B cell (primary cell): ENCODE data around the gene GET4. TPM values are rescaled to one million over a fixed set of nuclear protein-coding genes. Genes with fewer than 3 reads are reported as not detected.

Source experiments
- ATAC-seq: fragments of 200-7000 bp; cut with Tn5 transposase; one replicate; pipeline ENCODE4 v1.10.0; 2021; ENCODE audit warnings: low read depth, mild to moderate bottlenecking, moderate number of reproducible peaks, moderate library complexity
- CTCF ChIA-PET: fragments of 350-600 bp; sonication (Branson Sonifier 250); formaldehyde crosslinking; loops from one replicate; lab custom pipeline; 2021; ENCODE audit warnings: antibody characterized with exemption, inconsistent platforms; lab: Charles Lee
- POLR2A ChIA-PET: fragments of 350-600 bp; sonication (Branson Sonifier 250); formaldehyde crosslinking; loops from one replicate; lab custom pipeline; 2021; ENCODE audit warnings: antibody characterized with exemption; lab: Charles Lee
- DNase-seq: peaks from one replicate; pipeline ENCODE4 v3.0.0; 2013
- H2AFZ ChIP-seq: 2 replicates; pipeline ENCODE4 v1.6.1; 2012; ENCODE audit warnings: mild to moderate bottlenecking, low read depth, low read length; ENCODE audit not compliant: insufficient read depth, poor library complexity, severe bottlenecking
- H3K27ac ChIP-seq, 2 donors: 1 replicate in 1 of 2; 2 replicates in 1 of 2; pipeline ENCODE4 v1.5.1; 2012 to 2013; ENCODE audit warnings: low read length in 2 of 2, mild to moderate bottlenecking in 2 of 2, moderate library complexity in 1 of 2
- H3K27me3 ChIP-seq, 4 experiments: fragments of 200-600 bp in 1 of 4; sonication (generic) in 1 of 4; replicated peaks in 1 of 4; 1 replicate in 2 of 4; 2 replicates in 2 of 4; pipeline versions ENCODE4 v1.6.1 to v1.7.0; 2013 to 2016; ENCODE audit warnings: low read length in 3 of 4, mild to moderate bottlenecking in 2 of 4, mixed read lengths in 1 of 4, moderate library complexity in 1 of 4; ENCODE audit not compliant: insufficient read depth in 4 of 4, control insufficient read depth in 3 of 4; ENCODE audit errors: control extremely low read depth in 1 of 4
- H3K36me3 ChIP-seq, 2 experiments: replicated peaks in 1 of 2; 1 replicate in 1 of 2; 2 replicates in 1 of 2; pipeline versions ENCODE4 v1.6.1 to v1.7.1; 2013; ENCODE audit warnings: low read length in 1 of 2; ENCODE audit not compliant: insufficient read depth in 2 of 2, control insufficient read depth in 1 of 2; ENCODE audit errors: control extremely low read depth in 1 of 2, extremely low read depth in 1 of 2
- H3K4me1 ChIP-seq, 2 donors: fragments of 200-600 bp in 1 of 2; sonication (generic) in 1 of 2; 1 replicate in 1 of 2; 2 replicates in 1 of 2; pipeline versions ENCODE4 v1.5.1 to v1.6.1; 2013 to 2017; ENCODE audit warnings: low read length in 2 of 2; ENCODE audit not compliant: control insufficient read depth in 2 of 2, insufficient read depth in 2 of 2
- H3K4me2 ChIP-seq: replicated peaks from 2 replicates; pipeline ENCODE3; 2012; ENCODE audit warnings: mild to moderate bottlenecking, low read depth, low read length; ENCODE audit not compliant: poor library complexity, severe bottlenecking
- H3K4me3 ChIP-seq, 5 experiments: fragments of 200-600 bp in 1 of 5; sonication (generic) in 1 of 5; 1 replicate in 3 of 5; 2 replicates in 2 of 5; pipeline versions ENCODE4 v1.5.1 to v1.7.0; 2011 to 2016; ENCODE audit warnings: low read length in 4 of 5, mild to moderate bottlenecking in 4 of 5, low read depth in 2 of 5, control low read depth in 1 of 5, moderate library complexity in 1 of 5; ENCODE audit not compliant: insufficient read depth in 1 of 5; ENCODE audit errors: control extremely low read depth in 1 of 5, extremely low read depth in 1 of 5
- H3K79me2 ChIP-seq: fragments of 200-600 bp; sonication (generic); one replicate; pipeline ENCODE4 v1.6.0; 2016; ENCODE audit warnings: low read length; ENCODE audit not compliant: control insufficient read depth, insufficient read depth
- H3K9ac ChIP-seq: fragments of 200-600 bp; sonication (generic); 2 replicates; pipeline ENCODE4 v1.6.1; 2017; ENCODE audit warnings: mild to moderate bottlenecking, low read length, moderate library complexity
- H3K9me3 ChIP-seq, 3 donors: one replicate each; pipeline versions ENCODE4 v1.6.1 to v1.7.1; 2013; ENCODE audit warnings: low read length in 2 of 3; ENCODE audit not compliant: control insufficient read depth in 2 of 3, insufficient read depth in 1 of 3; ENCODE audit errors: control extremely low read depth in 1 of 3
- H4K20me1 ChIP-seq: 2 replicates; pipeline ENCODE4 v1.6.0; 2012; ENCODE audit warnings: mild to moderate bottlenecking, low read length; ENCODE audit not compliant: insufficient read depth, control insufficient read depth, poor library complexity, severe bottlenecking
- H3K27ac Mint-ChIP-seq: one replicate; pipeline ENCODE4 v1.8.0; 2021; ENCODE audit warnings: mixed read lengths
- H3K27me3 Mint-ChIP-seq: one replicate; pipeline ENCODE4 v1.8.0; 2021; ENCODE audit warnings: mixed read lengths
- H3K4me1 Mint-ChIP-seq: one replicate; pipeline ENCODE4 v1.8.0; 2021; ENCODE audit warnings: mixed read lengths
- H3K4me3 Mint-ChIP-seq: one replicate; pipeline ENCODE4 v1.8.0; 2021; ENCODE audit warnings: mixed read lengths
- H3K9me3 Mint-ChIP-seq: one replicate; pipeline ENCODE4 v1.8.0; 2022; ENCODE audit warnings: mixed read lengths; ENCODE audit not compliant: insufficient read depth
- CTCF ChIP-seq: fragments of 200-600 bp; IDR thresholded peaks from one replicate; pipeline ENCODE4 v1.8.0; 2022; ENCODE audit warnings: antibody characterized with exemption, mild to moderate bottlenecking
- EZH2 ChIP-seq: IDR thresholded peaks from 2 replicates; pipeline ENCODE4 v1.6.1; 2012; ENCODE audit warnings: borderline replicate concordance, low read depth, mild to moderate bottlenecking, moderate library complexity, low read length; ENCODE audit not compliant: insufficient read depth, poor library complexity, severe bottlenecking
- WGBS: methylation state at CpG from one replicate; pipeline ENCODE4 v1.1.5; 2013; ENCODE audit warnings: missing lambda C conversion rate; ENCODE audit not compliant: insufficient coverage; 5-methylcytosine and 5-hydroxymethylcytosine counted together
- intact Hi-C: fragments of 100-400 bp; cut with micrococcal nuclease; formaldehyde crosslinking; loops from one replicate; pipeline ENCODE4 v1.10.0; 2022
- polyA plus RNA-seq: library from polyadenylated mRNA; depleted of rRNA; stranded (reverse); fragments of >200 nt; gene quantifications from 2 replicates; pipeline ENCODE4 v1.2.3, GENCODE V29; 2012
- total RNA-seq, 2 donors: library from RNA; stranded (reverse); fragments of 120-200 nt in 1 of 2; gene quantifications; 1 replicate in 1 of 2; 2 replicates in 1 of 2; pipeline versions ENCODE4 v1.2.3 to v1.2.4, GENCODE V29; 2013 to 2022

Gene GET4
- total and polyA plus RNA-seq, 2 donors (not counting 1 experiment from before 2014, with no cell fraction given), result 53.5 to 65.5 TPM

DNA sequence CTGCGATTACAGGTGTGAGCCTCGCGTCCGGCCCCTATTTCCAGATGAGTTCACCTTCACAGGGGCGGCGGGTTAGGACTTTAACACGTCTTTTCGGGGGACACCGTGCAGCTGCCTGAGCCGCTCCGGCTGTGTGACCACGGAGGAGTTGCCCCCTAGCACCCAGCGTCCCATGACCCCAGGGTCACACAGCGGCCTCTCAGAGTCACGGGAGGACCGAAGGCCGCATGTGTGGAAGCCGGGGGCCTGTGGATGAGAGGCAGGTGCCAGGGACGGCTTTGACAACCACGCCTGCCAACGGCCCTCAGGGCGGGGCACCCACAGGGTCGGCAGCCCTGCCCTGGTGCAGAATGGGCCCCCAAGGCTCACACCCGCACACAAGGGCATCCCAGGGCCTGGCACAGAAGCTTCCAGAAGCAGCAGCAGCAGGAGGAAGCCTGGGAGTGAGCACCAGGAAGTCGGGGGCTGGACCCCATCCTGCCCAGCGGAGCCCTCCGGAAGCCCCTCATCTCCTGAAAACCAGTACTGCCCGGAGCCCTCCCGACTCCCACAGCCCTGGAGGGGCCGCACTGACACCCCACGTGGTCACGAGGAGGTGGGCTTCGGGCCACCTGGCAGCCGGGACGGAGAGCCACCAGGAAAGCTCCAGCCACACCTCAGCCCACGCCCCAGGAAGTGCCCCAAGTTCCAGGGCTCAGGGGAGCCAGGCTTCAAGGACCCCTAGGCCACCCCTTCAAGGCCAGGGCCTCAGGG lies 45.4 kb downstream of the GET4 start:
- WGBS, result 55% methylated on average over 33 of the region's 36 CpGs
- H2AFZ ChIP-seq, result peak overlapping the region; percentile 61
- ChIA-PET POLR2A (interaction anchor here (0.6 kb wide), 1 partner anchor 11 kb away, joined by 3 read pairs; no protein-coding TSS in a partner anchor), CTCF (interaction anchor here (1.4 to 3.1 kb wide), 3 partner anchors 11 to 254 kb away, joined by 4 to 14 read pairs (median 5); no protein-coding TSS in a partner anchor)
- peaks cover 31% of the 10 kb centered on the region for H3K4me1 Mint-ChIP-seq
- no peak for TF ChIP-seq CTCF
- TF ChIP-seq EZH2, result no peak
- no peaks in the 10 kb centered on the region for H3K36me3 ChIP-seq
- ATAC-seq (no peak), DNase-seq (no peak)
- peak overlapping the region; percentile 22 to 43 for H3K27ac ChIP-seq
- peak overlapping the region; percentile 97 for H3K4me2 ChIP-seq
- H3K9ac ChIP-seq, result peak overlapping the region; percentile 72
- peak overlapping the region; percentile 53 for H3K27ac Mint-ChIP-seq
- peak overlapping the region; percentile 49 for H3K4me3 Mint-ChIP-seq
- H4K20me1 ChIP-seq, result no peaks in the 10 kb centered on the region
- no peaks in the 10 kb centered on the region for H3K27me3 Mint-ChIP-seq
- peaks cover 0 to 4% (median 0%) of the 10 kb centered on the region in 3 donors for H3K9me3 ChIP-seq
- no peaks in the 10 kb centered on the region for H3K79me2 ChIP-seq
- peak overlapping the region in 4 of 5 experiments; percentile 31 to 55 (median 33) for H3K4me3 ChIP-seq
- no peaks in the 10 kb centered on the region for H3K9me3 Mint-ChIP-seq
- no peaks in the 10 kb centered on the region for H3K27me3 ChIP-seq
- H3K4me1 ChIP-seq, result peaks cover 30 to 51% of the 10 kb centered on the region in 2 donors
- intact Hi-C loops, result loop anchor here (5.0 kb wide), 1 partner anchor 101 kb away; no protein-coding TSS in a partner anchor
